Upper lobe of right lung (tissue), 1 donor: ENCODE results near the gene SFXN3. TPM values are rescaled to one million over a fixed set of nuclear protein-coding genes. Genes with fewer than 3 reads are reported as not detected.

ENCODE experiments used
- ATAC-seq: fragments of 200-7000 bp; cut with Tn5 transposase; one replicate; pipeline ENCODE4 v1.9.1; 2020; ENCODE audit warnings: mild to moderate bottlenecking, moderate library complexity
- DNase-seq: peaks from one replicate; pipeline ENCODE4 v3.0.0-alpha.2; 2020
- H3K27ac ChIP-seq: fragments of 200-600 bp; one replicate; pipeline ENCODE4 v1.8.0; 2022
- H3K27me3 ChIP-seq: fragments of 200-600 bp; one replicate; pipeline ENCODE4 v1.8.0; 2022; ENCODE audit warnings: mild to moderate bottlenecking
- H3K36me3 ChIP-seq: fragments of 200-600 bp; one replicate; pipeline ENCODE4 v1.8.0; 2022
- H3K4me1 ChIP-seq: fragments of 200-600 bp; one replicate; pipeline ENCODE4 v1.8.0; 2022
- H3K4me3 ChIP-seq: fragments of 200-600 bp; one replicate; pipeline ENCODE4 v1.8.0; 2022; ENCODE audit warnings: mild to moderate bottlenecking
- H3K9me3 ChIP-seq: fragments of 200-600 bp; one replicate; pipeline ENCODE4 v1.8.0; 2022
- CTCF ChIP-seq: fragments of 200-600 bp; IDR thresholded peaks from one replicate; pipeline ENCODE4 v1.8.0; 2022; ENCODE audit warnings: antibody characterized with exemption
- intact Hi-C: fragments of 100-400 bp; cut with DNase I; formaldehyde crosslinking; loops from one replicate; pipeline ENCODE4 v1.11.0; 2022
- total RNA-seq: library from RNA; stranded (reverse); fragmentation: NEBNext Ultra II Directional; extraction: Animal tissue kit (Norgen Biotek cat#: 25700); gene quantifications from one replicate; pipeline ENCODE4 v1.2.1, GENCODE V29; 2021
- donor health status: DM: no; HTN: yes; CAD: no; lungs with severe emphysema.

SFXN3 gene
- total RNA-seq, 1 donor from 2014 or later: 49.2 TPM

DNA sequence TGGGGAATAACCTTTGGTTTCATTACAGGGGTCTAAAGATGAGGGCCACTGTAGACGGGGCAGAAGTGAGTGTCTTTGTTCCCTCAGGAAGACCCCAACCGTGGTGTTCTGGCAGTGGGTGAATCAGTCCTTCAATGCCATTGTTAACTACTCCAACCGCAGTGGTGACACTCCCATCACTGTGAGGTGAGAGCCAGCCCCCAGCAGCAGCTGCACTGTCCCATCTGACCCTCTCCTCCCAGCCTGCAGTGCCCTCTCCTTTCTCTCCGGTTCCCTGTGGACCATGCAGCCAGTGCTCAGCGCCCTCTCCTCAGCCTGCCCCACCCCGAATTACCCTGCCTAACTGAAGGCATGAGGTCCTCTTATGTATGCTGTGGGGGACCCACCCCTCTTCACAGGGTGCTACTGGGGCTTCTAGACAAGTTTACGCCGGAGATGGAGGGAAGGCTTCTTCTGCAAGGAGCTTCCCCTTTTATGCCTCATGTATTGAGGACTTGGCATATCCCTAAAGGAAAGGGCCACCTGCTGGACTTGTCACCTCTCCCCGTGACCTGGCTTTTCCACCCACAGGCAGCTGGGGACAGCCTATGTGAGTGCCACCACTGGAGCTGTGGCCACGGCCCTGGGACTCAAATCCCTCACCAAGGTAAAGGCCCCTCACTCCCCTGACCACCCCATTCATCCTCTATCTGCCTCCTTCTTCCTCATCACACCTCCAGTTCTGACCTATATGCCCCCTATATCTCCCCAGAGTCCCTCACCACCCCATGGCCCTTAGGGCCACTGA lies 5.1 kb downstream of the SFXN3 start:
- Histone ChIP-seq H3K27ac (no peak overlapping the region), H3K9me3 (no peaks in the 10 kb centered on the region), H3K4me1 (peaks cover 8% of the 10 kb centered on the region), H3K4me3 (no peak overlapping the region), H3K36me3 (peaks cover 57% of the 10 kb centered on the region), H3K27me3 (no peaks in the 10 kb centered on the region)
- TF ChIP-seq CTCF: no peak
- DNase-seq (no peak), ATAC-seq (no peak)
- intact Hi-C loops: no loop called here

DNA sequence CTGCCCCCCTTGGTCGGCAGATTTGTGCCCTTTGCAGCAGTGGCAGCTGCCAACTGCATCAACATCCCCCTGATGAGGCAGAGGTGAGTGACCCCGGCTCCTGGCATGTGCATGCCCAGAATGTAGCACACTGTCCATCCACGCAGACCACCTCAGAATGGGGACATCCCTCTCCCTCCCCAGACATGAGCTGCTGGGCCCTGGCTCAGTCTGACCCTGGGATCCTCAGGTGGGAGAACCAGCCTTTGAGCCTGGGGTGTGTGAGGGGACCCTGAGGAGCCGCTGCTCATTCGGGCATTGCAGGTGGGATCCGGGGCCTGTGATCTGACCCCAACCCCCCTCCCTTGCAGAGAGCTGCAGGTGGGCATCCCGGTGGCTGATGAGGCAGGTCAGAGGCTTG lies 5.7 kb downstream of the SFXN3 start:
- intact Hi-C loops: no loop called here
- Histone ChIP-seq H3K9me3 (no peaks in the 10 kb centered on the region), H3K27ac (no peak overlapping the region), H3K36me3 (peaks cover 57% of the 10 kb centered on the region), H3K4me1 (peaks cover 13% of the 10 kb centered on the region), H3K4me3 (no peak overlapping the region), H3K27me3 (no peaks in the 10 kb centered on the region)
- DNase-seq (no peak), ATAC-seq (no peak)
- no peak for TF ChIP-seq CTCF

GRCh38 chr10:101038484-101038883 lies 7.5 kb downstream of the SFXN3 start:
- Histone ChIP-seq H3K9me3 (no peaks in the 10 kb centered on the region), H3K27ac (no peak overlapping the region), H3K4me1 (peaks cover 17% of the 10 kb centered on the region), H3K27me3 (no peaks in the 10 kb centered on the region), H3K36me3 (peaks cover 57% of the 10 kb centered on the region), H3K4me3 (no peak overlapping the region)
- intact Hi-C loops: no loop called here
- DNase-seq: no peak
- TF ChIP-seq CTCF: no peak
- ATAC-seq: no peak

- Histone ChIP-seq H3K36me3 (peaks cover 51% of the 10 kb centered on the region), H3K27ac (no peak overlapping the region), H3K9me3 (no peaks in the 10 kb centered on the region), H3K4me3 (no peak overlapping the region), H3K27me3 (no peaks in the 10 kb centered on the region), H3K4me1 (peaks cover 20% of the 10 kb centered on the region)
- DNase-seq (no peak), ATAC-seq (no peak)
- intact Hi-C loops: no loop called here
- no peak for TF ChIP-seq CTCF
Measured at GRCh38 chr10:101040061-101040460, 9.0 kb downstream of the SFXN3 start.

DNA sequence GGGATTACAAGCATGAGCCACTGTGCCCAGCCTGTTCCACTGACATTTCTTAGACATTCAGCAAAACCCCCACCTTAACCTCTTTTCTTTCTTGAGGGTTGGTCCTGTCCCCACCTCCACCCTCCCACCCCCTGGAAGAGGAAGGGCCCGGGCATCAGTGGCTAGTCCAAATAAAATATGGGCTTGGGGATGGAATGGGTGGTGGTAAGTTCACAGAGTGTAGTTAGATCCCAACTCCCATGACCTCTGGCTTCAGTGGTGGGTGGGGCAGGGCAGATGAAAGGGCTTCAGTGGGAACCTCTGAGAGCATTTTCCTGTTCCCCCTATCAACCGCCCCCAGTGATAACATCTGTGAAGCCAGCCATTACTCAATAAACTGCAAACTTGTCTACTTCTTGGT lies 9.8 kb downstream of the SFXN3 start:
- no peak for TF ChIP-seq CTCF
- no peak overlapping the region for H3K4me3 ChIP-seq
- H3K27ac ChIP-seq: no peak overlapping the region
- H3K4me1 ChIP-seq: peaks cover 20% of the 10 kb centered on the region
- DNase-seq: no peak
- H3K9me3 ChIP-seq: no peaks in the 10 kb centered on the region
- no peaks in the 10 kb centered on the region for H3K27me3 ChIP-seq
- ATAC-seq: no peak
- intact Hi-C loops: no loop called here
- peaks cover 43% of the 10 kb centered on the region for H3K36me3 ChIP-seq
